Measurements from ENCODE around the gene MAML2. TPM values are rescaled to one million over a fixed set of nuclear protein-coding genes. Genes with fewer than 3 reads are reported as not detected.

The MAML2 gene
- total and polyA plus RNA-seq, 10 donors: 2.7 to 43.4 (median 27.2) TPM

DNA sequence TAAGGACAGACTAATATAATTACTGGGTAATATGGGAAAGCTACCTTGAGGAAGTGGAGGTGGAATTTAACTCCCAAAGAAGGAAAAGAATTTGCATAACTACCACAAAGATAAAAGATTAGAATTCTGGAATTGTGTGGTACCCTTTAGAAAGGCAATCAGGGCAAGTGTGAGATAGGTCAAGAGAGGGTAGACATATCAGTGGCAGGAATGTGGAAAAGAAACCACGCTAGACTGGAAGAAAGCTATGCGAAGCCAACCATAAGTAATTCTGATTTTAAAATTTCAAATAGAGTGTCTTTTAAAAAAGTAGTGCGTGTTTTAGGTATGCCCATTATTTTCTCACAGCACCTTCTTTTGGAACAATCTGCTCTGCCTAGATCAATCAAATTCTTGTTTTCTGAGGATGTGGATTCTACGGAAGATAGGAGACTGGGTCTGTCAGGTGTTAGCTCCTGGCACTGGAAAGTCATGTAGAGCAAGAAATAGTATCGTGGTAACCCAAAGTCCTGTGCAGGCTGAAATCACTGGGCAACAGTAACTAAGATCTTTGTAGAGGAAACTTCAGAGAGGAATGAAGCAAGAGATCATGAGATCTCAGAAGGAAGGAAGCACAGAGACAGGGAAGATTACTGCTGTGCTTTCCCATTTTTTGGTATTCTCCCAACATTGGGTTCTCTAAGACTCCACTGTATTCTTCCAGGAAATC lies 307.8 kb downstream of the MAML2 start:
- Histone ChIP-seq H3K4me1 (peaks cover 0 to 8% (median under 1%) of the 10 kb centered on the region in 6 donors), H3K9me3 (no peaks in the 10 kb centered on the region), H3K36me3 (peaks cover 0 to 3% (median 0%) of the 10 kb centered on the region in 6 donors), H3K4me3 (no peak overlapping the region), H3K27me3 (replicated peaks in 1 of 7) (no peaks in the 10 kb centered on the region), H3K27ac (no peak overlapping the region)
- no peak for DNase-seq
- WGBS, 5 donors: 66 to 90% (median 82%) methylated on average over 5 of the region's 5 CpGs
- TF ChIP-seq POLR2AphosphoS5 (IDR thresholded peaks at IDR 0.05): no peak
- TF ChIP-seq, protein P1, sequence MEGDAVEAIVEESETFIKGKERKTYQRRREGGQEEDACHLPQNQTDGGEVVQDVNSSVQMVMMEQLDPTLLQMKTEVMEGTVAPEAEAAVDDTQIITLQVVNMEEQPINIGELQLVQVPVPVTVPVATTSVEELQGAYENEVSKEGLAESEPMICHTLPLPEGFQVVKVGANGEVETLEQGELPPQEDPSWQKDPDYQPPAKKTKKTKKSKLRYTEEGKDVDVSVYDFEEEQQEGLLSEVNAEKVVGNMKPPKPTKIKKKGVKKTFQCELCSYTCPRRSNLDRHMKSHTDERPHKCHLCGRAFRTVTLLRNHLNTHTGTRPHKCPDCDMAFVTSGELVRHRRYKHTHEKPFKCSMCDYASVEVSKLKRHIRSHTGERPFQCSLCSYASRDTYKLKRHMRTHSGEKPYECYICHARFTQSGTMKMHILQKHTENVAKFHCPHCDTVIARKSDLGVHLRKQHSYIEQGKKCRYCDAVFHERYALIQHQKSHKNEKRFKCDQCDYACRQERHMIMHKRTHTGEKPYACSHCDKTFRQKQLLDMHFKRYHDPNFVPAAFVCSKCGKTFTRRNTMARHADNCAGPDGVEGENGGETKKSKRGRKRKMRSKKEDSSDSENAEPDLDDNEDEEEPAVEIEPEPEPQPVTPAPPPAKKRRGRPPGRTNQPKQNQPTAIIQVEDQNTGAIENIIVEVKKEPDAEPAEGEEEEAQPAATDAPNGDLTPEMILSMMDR (IDR thresholded peaks at IDR 0.05 in 8 of 11, conservative IDR thresholded peaks at IDR 0.05 in 3 of 11): no peak
- no peak for TF ChIP-seq POLR2A (IDR thresholded peaks at IDR 0.05)
- intact Hi-C loops (cut with DNase I; ENCODE audit: low total_unique reads): no loop called here

DNA sequence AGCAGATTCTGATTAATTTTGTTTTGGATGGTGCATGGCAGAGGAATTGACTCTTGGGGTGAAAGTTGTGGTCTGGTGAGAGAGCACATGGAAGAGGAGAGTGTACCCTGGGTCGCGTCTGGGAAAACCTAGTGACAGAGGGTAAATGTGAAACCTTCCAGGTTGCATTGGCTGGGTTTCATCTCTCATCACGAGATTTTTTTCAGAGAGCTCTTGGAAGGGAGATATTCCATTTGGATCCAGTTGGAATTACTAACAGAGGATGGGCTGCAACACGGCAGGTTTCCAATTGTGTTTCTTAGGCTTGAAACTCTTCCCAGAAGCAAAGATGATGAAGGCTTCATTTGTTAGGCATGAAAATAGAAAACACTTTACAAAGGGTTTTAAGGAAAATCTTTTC lies 309.4 kb downstream of the MAML2 start:
- H3K4me1 ChIP-seq: peaks cover 0 to 16% (median under 1%) of the 10 kb centered on the region in 6 donors
- TF ChIP-seq, protein P1 (IDR thresholded peaks at IDR 0.05 in 8 of 11, conservative IDR thresholded peaks at IDR 0.05 in 3 of 11): no peak
- H3K27ac ChIP-seq: no peak overlapping the region
- DNase-seq: no peak
- H3K27me3 ChIP-seq (replicated peaks in 1 of 7): no peaks in the 10 kb centered on the region
- no peak overlapping the region for H3K4me3 ChIP-seq
- no peaks in the 10 kb centered on the region for H3K9me3 ChIP-seq
- WGBS, 5 donors: 83 to 94% (median 91%) methylated on average over 4 of the region's 4 CpGs
- H3K36me3 ChIP-seq: peaks cover 0 to 3% (median 0%) of the 10 kb centered on the region in 6 donors
- intact Hi-C loops (cut with DNase I; ENCODE audit: low total_unique reads): no loop called here

DNA sequence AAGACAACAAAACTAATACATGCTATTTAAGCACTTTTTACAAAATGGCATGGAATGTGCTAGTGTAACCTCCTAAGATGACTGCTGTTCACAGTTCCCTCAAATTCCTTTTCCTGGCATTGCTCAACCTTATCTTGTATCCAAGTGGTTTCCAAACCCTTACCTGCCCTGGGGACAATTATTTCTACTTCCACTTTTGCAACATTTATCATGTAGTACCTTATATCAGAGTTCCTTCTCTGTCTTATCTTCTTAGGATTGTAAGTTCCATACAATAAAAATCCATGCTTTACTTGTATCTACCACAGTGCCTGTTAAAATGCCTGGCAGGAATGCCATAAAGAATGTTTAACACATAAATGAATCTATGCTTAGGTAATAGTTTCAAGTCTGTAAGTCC lies 309.9 kb downstream of the MAML2 start:
- H3K4me1 ChIP-seq: peaks cover 0 to 16% (median under 1%) of the 10 kb centered on the region in 6 donors
- no peak for DNase-seq
- H3K27me3 ChIP-seq (replicated peaks in 1 of 7): no peaks in the 10 kb centered on the region
- H3K36me3 ChIP-seq: peaks cover 0 to 3% (median 0%) of the 10 kb centered on the region in 6 donors
- no peak overlapping the region for H3K4me3 ChIP-seq
- intact Hi-C loops (cut with DNase I; ENCODE audit: low total_unique reads): no loop called here
- TF ChIP-seq POLR2AphosphoS5 (IDR thresholded peaks at IDR 0.05) (no peak), POLR2A (IDR thresholded peaks at IDR 0.05) (no peak)
- TF ChIP-seq, protein P1 (IDR thresholded peaks at IDR 0.05 in 8 of 11, conservative IDR thresholded peaks at IDR 0.05 in 3 of 11): no peak
- no peaks in the 10 kb centered on the region for H3K9me3 ChIP-seq
- no peak overlapping the region for H3K27ac ChIP-seq

DNA sequence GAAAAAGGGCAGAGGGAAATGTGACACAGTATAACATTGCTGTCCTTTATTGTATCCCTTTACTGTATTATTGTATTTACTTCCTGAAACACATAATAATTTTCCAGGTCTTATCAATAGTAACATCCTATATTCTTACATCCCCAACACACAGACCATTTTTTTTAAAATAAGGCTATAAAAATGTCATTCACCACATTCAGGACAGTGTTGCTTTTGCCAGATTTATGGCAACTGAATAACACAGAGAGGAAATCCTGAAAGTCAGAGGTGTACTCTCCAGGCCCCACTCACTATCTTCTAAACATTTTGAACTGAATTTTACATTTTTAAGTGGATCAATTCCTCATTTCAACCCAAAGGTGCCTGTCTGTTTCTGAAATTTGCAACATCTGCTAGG lies 314.2 kb downstream of the MAML2 start:
- no peaks in the 10 kb centered on the region for H3K36me3 ChIP-seq
- intact Hi-C loops (cut with DNase I; ENCODE audit: low total_unique reads): no loop called here
- TF ChIP-seq POLR2A (IDR thresholded peaks at IDR 0.05) (no peak), POLR2AphosphoS5 (IDR thresholded peaks at IDR 0.05) (no peak)
- TF ChIP-seq, protein P1 (IDR thresholded peaks at IDR 0.05 in 8 of 11, conservative IDR thresholded peaks at IDR 0.05 in 3 of 11): no peak
- H3K4me1 ChIP-seq: peaks cover 0 to 8% (median 0%) of the 10 kb centered on the region in 6 donors
- H3K4me3 ChIP-seq: no peak overlapping the region
- H3K9me3 ChIP-seq: no peaks in the 10 kb centered on the region
- no peak for DNase-seq
- H3K27ac ChIP-seq: no peak overlapping the region
- no peaks in the 10 kb centered on the region for H3K27me3 ChIP-seq (replicated peaks in 1 of 7)

All from spleen (tissue), 11 donors.